K562 (cell line): ENCODE results near the gene GAPDH. TPM values are rescaled to one million over a fixed set of nuclear protein-coding genes. Genes with fewer than 3 reads are reported as not detected.

Source experiments
- ASH1L ChIP-seq: fragments of 450-650 bp; IDR thresholded peaks from 2 replicates; pipeline ENCODE4 v1.6.1; 2018; ENCODE audit warnings: borderline replicate concordance, mild to moderate bottlenecking, low read depth; ENCODE audit not compliant: partially characterized antibody
- BACH1 ChIP-seq: fragments of 200-800 bp; sonication (Bioruptor generic); IDR thresholded peaks from 2 replicates; pipeline ENCODE4 v1.6.1; 2016; ENCODE audit warnings: missing genetic modification characterization, missing compliant biosample characterization
- CBFA2T3 ChIP-seq: fragments of 450-650 bp; IDR thresholded peaks from 2 replicates; pipeline ENCODE4 v1.6.1; 2017
- CREBBP ChIP-seq: IDR thresholded peaks from one replicate; pipeline ENCODE4 v1.6.1; 2012; ENCODE audit warnings: low read depth, mild to moderate bottlenecking, control low read depth, inconsistent platforms, low read length
- ELF1 ChIP-seq: fragments of 200-800 bp; sonication (Bioruptor generic); IDR thresholded peaks from 2 replicates; pipeline ENCODE4 v1.6.1; 2016; ENCODE audit warnings: missing genetic modification characterization, missing compliant biosample characterization
- GTF2E2 ChIP-seq: fragments of 200-800 bp; sonication (Bioruptor generic); IDR thresholded peaks from 2 replicates; pipeline ENCODE4 v1.6.1; 2016; ENCODE audit warnings: missing genetic modification characterization, missing compliant biosample characterization
- HDAC1 ChIP-seq, 2 experiments: fragments of 450-650 bp; IDR thresholded peaks; 2 replicates each; pipeline ENCODE4 v1.6.1; 2016 to 2017; ENCODE audit warnings: inconsistent platforms in 1 of 2, mild to moderate bottlenecking in 1 of 2, moderate library complexity in 1 of 2
- HLTF ChIP-seq: fragments of 450-650 bp; IDR thresholded peaks from 2 replicates; pipeline ENCODE4 v1.6.1; 2016
- HNRNPH1 ChIP-seq: fragments of 200-400 bp; formaldehyde crosslinking; optimal IDR thresholded peaks from 2 replicates; pipeline ENCODE3; 2017; ENCODE audit warnings: low read depth, mild to moderate bottlenecking, low read length, moderate library complexity
- ID3 ChIP-seq, 2 experiments: fragments of 250-450 bp in 1 of 2; fragments of 450-650 bp in 1 of 2; sonication (Bioruptor Pico) in 1 of 2; IDR thresholded peaks; 2 replicates each; pipeline versions ENCODE4 v1.6.1 to v1.8.0; 2016 to 2021; ENCODE audit warnings: mild to moderate bottlenecking in 2 of 2, moderate library complexity in 2 of 2, missing compliant biosample characterization in 1 of 2, missing genetic modification characterization in 1 of 2
- JUN ChIP-seq, 2 experiments: sonication (generic) in 1 of 2; formaldehyde crosslinking in 1 of 2; IDR thresholded peaks; 2 replicates each; pipeline versions ENCODE4 v1.6.1 to v1.8.0; 2012 to 2022; ENCODE audit warnings: borderline replicate concordance in 2 of 2, mild to moderate bottlenecking in 2 of 2, improper control_type of control experiment in 1 of 2, low read depth in 1 of 2, low read length in 1 of 2, missing genetic modification reagents in 1 of 2
- JUNB ChIP-seq: fragments of 450-650 bp; formaldehyde crosslinking; conservative IDR thresholded peaks from 2 replicates; pipeline ENCODE4 v1.4.0; 2020; ENCODE audit warnings: mild to moderate bottlenecking
- POLR2G ChIP-seq: fragments of 200-400 bp; formaldehyde crosslinking; IDR thresholded peaks from 2 replicates; pipeline ENCODE4 v1.6.1; 2017; ENCODE audit warnings: low read depth, mild to moderate bottlenecking, antibody characterized with exemption, low read length, moderate library complexity
- TAF1 ChIP-seq: IDR thresholded peaks from 2 replicates; pipeline ENCODE4 v1.6.1; 2011; ENCODE audit warnings: mild to moderate bottlenecking, low read length, moderate library complexity; ENCODE audit not compliant: insufficient read depth, control insufficient read depth, severe bottlenecking; ENCODE audit errors: extremely low read depth
- ZFPM2 ChIP-seq: fragments of 250-450 bp; sonication (Bioruptor Pico); IDR thresholded peaks from 2 replicates; pipeline ENCODE4 v1.5.1; 2022; ENCODE audit warnings: mild to moderate bottlenecking
- ZNF785 ChIP-seq: fragments of 250-450 bp; sonication (Bioruptor Pico); IDR thresholded peaks from 2 replicates; pipeline ENCODE4 v1.4.0; 2020; ENCODE audit warnings: mild to moderate bottlenecking
- ZSCAN29 ChIP-seq: fragments of 450-650 bp; IDR thresholded peaks from 2 replicates; pipeline ENCODE4 v1.6.1; 2017
- ZSCAN32 ChIP-seq: fragments of 450-650 bp; formaldehyde crosslinking; IDR thresholded peaks from 2 replicates; pipeline ENCODE4 v1.4.0; 2020; ENCODE audit warnings: mild to moderate bottlenecking, moderate library complexity
- polyA plus RNA-seq, 8 experiments: library from polyadenylated mRNA; depleted of rRNA in 4 of 8; stranded (reverse) in 5 of 8; unstranded in 3 of 8; fragments of >200 nt; fragmentation: Nextera tagmentation in 2 of 8; fragmentation: Illumina TruSeq in 1 of 8; extraction: Ambion mirVana in 2 of 8; extraction: Trizol in 1 of 8; gene quantifications; 2 replicates each; pipeline versions ENCODE4 v1.2.1 to v1.2.3, GENCODE V29; 2011 to 2014; ENCODE audit warnings: inconsistent platforms in 1 of 8, missing spikeins in 1 of 8
- total RNA-seq, 7 experiments: library from RNA; depleted of rRNA in 6 of 7; stranded (reverse); fragments of >200 nt in 6 of 7; fragmentation: Illumina TruSeq in 2 of 7; extraction: Trizol in 2 of 7; gene quantifications; 2 replicates each; pipeline versions ENCODE4 v1.2.1 to v1.2.3, GENCODE V29; 2011 to 2021; ENCODE audit warnings: low replicate concordance in 1 of 7
- TF ChIP-seq, protein P1 (sequence below): fragments of 250-450 bp; sonication (Bioruptor Pico); IDR thresholded peaks from 2 replicates; pipeline ENCODE4 v1.4.0; 2020; ENCODE audit warnings: mild to moderate bottlenecking, moderate library complexity
- TF ChIP-seq, protein P2 (sequence below): fragments of 250-450 bp; sonication (Bioruptor Pico); IDR thresholded peaks from 2 replicates; pipeline ENCODE4 v1.8.0; 2022; ENCODE audit warnings: moderate library complexity, mild to moderate bottlenecking, inconsistent platforms
- TF ChIP-seq, protein P3 (sequence below): fragments of 450-650 bp; IDR thresholded peaks from 2 replicates; pipeline ENCODE4 v1.7.0; 2016; ENCODE audit warnings: borderline replicate concordance

Gene GAPDH
- total and polyA plus RNA-seq, 9 of the 15 experiments (the other 6 are each of a cell fraction or from before 2014, with no cell fraction given): 2,206 to 6,793 (median 4,217) TPM

- TF ChIP-seq, protein P1, sequence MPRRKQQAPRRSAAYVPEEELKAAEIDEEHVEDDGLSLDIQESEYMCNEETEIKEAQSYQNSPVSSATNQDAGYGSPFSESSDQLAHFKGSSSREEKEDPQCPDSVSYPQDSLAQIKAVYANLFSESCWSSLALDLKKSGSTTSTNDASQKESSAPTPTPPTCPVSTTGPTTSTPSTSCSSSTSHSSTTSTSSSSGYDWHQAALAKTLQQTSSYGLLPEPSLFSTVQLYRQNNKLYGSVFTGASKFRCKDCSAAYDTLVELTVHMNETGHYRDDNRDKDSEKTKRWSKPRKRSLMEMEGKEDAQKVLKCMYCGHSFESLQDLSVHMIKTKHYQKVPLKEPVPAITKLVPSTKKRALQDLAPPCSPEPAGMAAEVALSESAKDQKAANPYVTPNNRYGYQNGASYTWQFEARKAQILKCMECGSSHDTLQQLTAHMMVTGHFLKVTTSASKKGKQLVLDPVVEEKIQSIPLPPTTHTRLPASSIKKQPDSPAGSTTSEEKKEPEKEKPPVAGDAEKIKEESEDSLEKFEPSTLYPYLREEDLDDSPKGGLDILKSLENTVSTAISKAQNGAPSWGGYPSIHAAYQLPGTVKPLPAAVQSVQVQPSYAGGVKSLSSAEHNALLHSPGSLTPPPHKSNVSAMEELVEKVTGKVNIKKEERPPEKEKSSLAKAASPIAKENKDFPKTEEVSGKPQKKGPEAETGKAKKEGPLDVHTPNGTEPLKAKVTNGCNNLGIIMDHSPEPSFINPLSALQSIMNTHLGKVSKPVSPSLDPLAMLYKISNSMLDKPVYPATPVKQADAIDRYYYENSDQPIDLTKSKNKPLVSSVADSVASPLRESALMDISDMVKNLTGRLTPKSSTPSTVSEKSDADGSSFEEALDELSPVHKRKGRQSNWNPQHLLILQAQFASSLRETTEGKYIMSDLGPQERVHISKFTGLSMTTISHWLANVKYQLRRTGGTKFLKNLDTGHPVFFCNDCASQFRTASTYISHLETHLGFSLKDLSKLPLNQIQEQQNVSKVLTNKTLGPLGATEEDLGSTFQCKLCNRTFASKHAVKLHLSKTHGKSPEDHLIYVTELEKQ: no peak
- TF ChIP-seq BACH1 (tag): no peak
- peak; percentile 30 to 73; a peak in 2 of 4 replicates for TF ChIP-seq HDAC1 (IDR thresholded peaks at IDR 0.05)
- TF ChIP-seq CBFA2T3: no peak
- TF ChIP-seq POLR2G: peak; percentile 88
- TF ChIP-seq JUNB: no peak
- TF ChIP-seq HLTF: no peak
- TF ChIP-seq GTF2E2 (tag): no peak
- TF ChIP-seq JUN (IDR thresholded peaks at IDR 0.05; ENCODE audit: borderline replicate concordance, low read depth, low read length): 0 out of 2 replicates have a peak, but pooled peaks have one; percentile 5
- TF ChIP-seq JUN (CRISPR knock-in tag; IDR thresholded peaks at IDR 0.05; ENCODE audit: borderline replicate concordance): no peak
- TF ChIP-seq, protein P2, sequence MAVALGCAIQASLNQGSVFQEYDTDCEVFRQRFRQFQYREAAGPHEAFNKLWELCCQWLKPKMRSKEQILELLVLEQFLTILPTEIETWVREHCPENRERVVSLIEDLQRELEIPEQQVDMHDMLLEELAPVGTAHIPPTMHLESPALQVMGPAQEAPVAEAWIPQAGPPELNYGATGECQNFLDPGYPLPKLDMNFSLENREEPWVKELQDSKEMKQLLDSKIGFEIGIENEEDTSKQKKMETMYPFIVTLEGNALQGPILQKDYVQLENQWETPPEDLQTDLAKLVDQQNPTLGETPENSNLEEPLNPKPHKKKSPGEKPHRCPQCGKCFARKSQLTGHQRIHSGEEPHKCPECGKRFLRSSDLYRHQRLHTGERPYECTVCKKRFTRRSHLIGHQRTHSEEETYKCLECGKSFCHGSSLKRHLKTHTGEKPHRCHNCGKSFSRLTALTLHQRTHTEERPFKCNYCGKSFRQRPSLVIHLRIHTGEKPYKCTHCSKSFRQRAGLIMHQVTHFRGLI (CRISPR knock-in tag): no peak
- no peak for TF ChIP-seq ID3 (CRISPR knock-in tag; IDR thresholded peaks at IDR 0.05)
- TF ChIP-seq ID3 (tag; IDR thresholded peaks at IDR 0.05): no peak
- no peak for TF ChIP-seq CREBBP
- TF ChIP-seq, protein P3, sequence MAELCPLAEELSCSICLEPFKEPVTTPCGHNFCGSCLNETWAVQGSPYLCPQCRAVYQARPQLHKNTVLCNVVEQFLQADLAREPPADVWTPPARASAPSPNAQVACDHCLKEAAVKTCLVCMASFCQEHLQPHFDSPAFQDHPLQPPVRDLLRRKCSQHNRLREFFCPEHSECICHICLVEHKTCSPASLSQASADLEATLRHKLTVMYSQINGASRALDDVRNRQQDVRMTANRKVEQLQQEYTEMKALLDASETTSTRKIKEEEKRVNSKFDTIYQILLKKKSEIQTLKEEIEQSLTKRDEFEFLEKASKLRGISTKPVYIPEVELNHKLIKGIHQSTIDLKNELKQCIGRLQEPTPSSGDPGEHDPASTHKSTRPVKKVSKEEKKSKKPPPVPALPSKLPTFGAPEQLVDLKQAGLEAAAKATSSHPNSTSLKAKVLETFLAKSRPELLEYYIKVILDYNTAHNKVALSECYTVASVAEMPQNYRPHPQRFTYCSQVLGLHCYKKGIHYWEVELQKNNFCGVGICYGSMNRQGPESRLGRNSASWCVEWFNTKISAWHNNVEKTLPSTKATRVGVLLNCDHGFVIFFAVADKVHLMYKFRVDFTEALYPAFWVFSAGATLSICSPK: no peak
- TF ChIP-seq ZFPM2 (CRISPR knock-in tag): no peak
- no peak for TF ChIP-seq ZSCAN29
- peak; percentile 16; the same call in 1 of the 2 replicates for TF ChIP-seq ELF1
- TF ChIP-seq ZSCAN32 (CRISPR knock-in tag): no peak
- no peak for TF ChIP-seq HNRNPH1
- no peak for TF ChIP-seq ASH1L
- peak; percentile 32 for TF ChIP-seq TAF1
- no peak for TF ChIP-seq ZNF785 (CRISPR knock-in tag)
These were observed 40.6 kb upstream of the GAPDH start, which contains the start of gene NCAPD2 (continued) for GRCh38 chr12:6493497-6494257.
